SK-N-MC (cell line): ENCODE results near the gene MS4A12.

Source experiments
- EZH2 ChIP-seq: fragments of 200-600 bp; sonication (generic); IDR thresholded peaks from one replicate; pipeline ENCODE4 v1.6.1; 2017; ENCODE audit warnings: antibody characterized with exemption
- POLR2AphosphoS5 ChIP-seq: IDR thresholded peaks from 2 replicates; pipeline ENCODE4 v1.6.1; 2012; ENCODE audit warnings: mild to moderate bottlenecking, low read depth, low read length, borderline replicate concordance

GRCh38 chr11:60504219-60504905, 11.8 kb downstream of the MS4A12 start:
- TF ChIP-seq POLR2AphosphoS5 (no peak), EZH2 (no peak)
